GM23248 (cell line): Measurements from ENCODE around the gene WASF2. TPM values are rescaled to one million over a fixed set of nuclear protein-coding genes. Genes with fewer than 3 reads are reported as not detected.
A peak's percentile ranks its signal among the peaks of the same experiment; 100 is the strongest.

Source experiments
- DNase-seq: peaks from one replicate; pipeline ENCODE4 v3.0.0-alpha.2; 2015
- H2AFZ ChIP-seq: fragments of 200-600 bp; sonication (generic); 2 replicates; pipeline ENCODE4 v1.6.1; 2016; ENCODE audit warnings: antibody characterized with exemption
- H3F3A ChIP-seq: fragments of 200-600 bp; sonication (generic); 2 replicates; pipeline ENCODE4 v1.6.1; 2016; ENCODE audit warnings: mild to moderate bottlenecking, antibody characterized with exemption, mixed run types; ENCODE audit not compliant: insufficient read depth
- H3K27ac ChIP-seq: fragments of 200-600 bp; sonication (generic); 2 replicates; pipeline ENCODE4 v1.5.1; 2016; ENCODE audit warnings: mild to moderate bottlenecking
- H3K27me3 ChIP-seq: fragments of 200-600 bp; sonication (generic); replicated peaks from 2 replicates; pipeline ENCODE4 v1.6.1; 2016; ENCODE audit warnings: mild to moderate bottlenecking; ENCODE audit not compliant: insufficient read depth
- H3K36me3 ChIP-seq: fragments of 200-600 bp; sonication (generic); 2 replicates; pipeline ENCODE4 v1.6.1; 2016; ENCODE audit warnings: low read depth, mild to moderate bottlenecking
- H3K4me1 ChIP-seq: fragments of 200-600 bp; sonication (generic); 2 replicates; pipeline ENCODE4 v1.6.1; 2016; ENCODE audit warnings: mild to moderate bottlenecking; ENCODE audit not compliant: insufficient read depth
- H3K4me2 ChIP-seq: fragments of 200-600 bp; sonication (generic); one replicate; pipeline ENCODE4 v1.6.1; 2016; ENCODE audit warnings: mild to moderate bottlenecking; ENCODE audit not compliant: unreplicated experiment
- H3K4me3 ChIP-seq: fragments of 200-600 bp; sonication (generic); 2 replicates; pipeline ENCODE4 v1.5.1; 2016; ENCODE audit warnings: mild to moderate bottlenecking
- H3K79me2 ChIP-seq: fragments of 200-600 bp; sonication (generic); 2 replicates; pipeline ENCODE4 v1.6.1; 2016; ENCODE audit warnings: mild to moderate bottlenecking; ENCODE audit not compliant: insufficient read depth
- H3K9ac ChIP-seq: fragments of 200-600 bp; sonication (generic); 2 replicates; pipeline ENCODE4 v1.6.1; 2016; ENCODE audit warnings: mild to moderate bottlenecking
- H3K9me2 ChIP-seq: fragments of 200-600 bp; sonication (generic); 2 replicates; pipeline ENCODE4 v1.6.1; 2016; ENCODE audit warnings: mixed run types, mild to moderate bottlenecking, moderate library complexity; ENCODE audit not compliant: insufficient read depth
- H3K9me3 ChIP-seq: fragments of 200-600 bp; sonication (generic); one replicate; pipeline ENCODE4 v1.6.1; 2017; ENCODE audit warnings: low read depth
- H4K20me1 ChIP-seq: fragments of 200-600 bp; sonication (generic); 2 replicates; pipeline ENCODE4 v1.6.0; 2016; ENCODE audit not compliant: insufficient read depth
- EZH2 ChIP-seq: fragments of 200-600 bp; sonication (generic); IDR thresholded peaks from 2 replicates; pipeline ENCODE4 v1.6.1; 2018; ENCODE audit warnings: antibody characterized with exemption, mild to moderate bottlenecking; ENCODE audit not compliant: insufficient read depth, poor library complexity, severe bottlenecking
- EZH2phosphoT487 ChIP-seq: fragments of 200-600 bp; sonication (generic); IDR thresholded peaks from 2 replicates; pipeline ENCODE4 v1.6.1; 2018; ENCODE audit warnings: antibody characterized with exemption, moderate library complexity, mild to moderate bottlenecking, low read depth; ENCODE audit not compliant: insufficient read depth
- WGBS, 2 experiments: methylation state at CpG; one replicate each; pipeline ENCODE4 v1.1.6; 2015 to 2017; ENCODE audit warnings: low lambda C conversion rate in 2 of 2, low coverage in 1 of 2; ENCODE audit errors: missing lambda C conversion rate in 2 of 2; 5-methylcytosine and 5-hydroxymethylcytosine counted together
- in situ Hi-C: fragments of 300-500 bp; cut with MboI; formaldehyde crosslinking; loops from 2 replicates; pipeline ENCODE4 v1.15.0; 2020
- polyA plus RNA-seq: library from polyadenylated mRNA; unstranded; fragments of >200 nt; fragmentation: Nextera tagmentation; extraction: Ambion mirVana; gene quantifications from 2 replicates; pipeline ENCODE4 v1.2.1, GENCODE V29; 2016
- total RNA-seq: library from RNA; depleted of rRNA; stranded (reverse); fragments of >200 nt; shearing (Covaris generic); gene quantifications from 2 replicates; pipeline ENCODE4 v1.2.3, GENCODE V29; 2014

WASF2 gene
- total and polyA plus RNA-seq, 2 experiments from 2014 or later = 19.3 to 118 TPM

GRCh38 chr1:27400963-27401341 lies 89.0 kb downstream of the WASF2 start:
- H3K9me2 ChIP-seq = no peaks in the 10 kb centered on the region
- H3F3A ChIP-seq = peaks cover 38% of the 10 kb centered on the region
- no peak for DNase-seq
- H3K27ac ChIP-seq = no peak overlapping the region
- WGBS, 2 experiments = 38 to 39% methylated on average over 5 of the region's 5 CpGs
- in situ Hi-C loops = loop anchor here (25.0 kb wide), 1 partner anchor 211 kb away; the partner anchor contains the start of gene AHDC1
- no peak overlapping the region for H3K9ac ChIP-seq
- no peaks in the 10 kb centered on the region for H3K36me3 ChIP-seq
- no peaks in the 10 kb centered on the region for H3K79me2 ChIP-seq
- H4K20me1 ChIP-seq = no peaks in the 10 kb centered on the region
- no peak overlapping the region for H3K4me3 ChIP-seq
- no peak overlapping the region for H2AFZ ChIP-seq
- H3K27me3 ChIP-seq = no peaks in the 10 kb centered on the region
- no peaks in the 10 kb centered on the region for H3K9me3 ChIP-seq
- no peak overlapping the region for H3K4me2 ChIP-seq
- H3K4me1 ChIP-seq = peaks cover 40% of the 10 kb centered on the region
- TF ChIP-seq EZH2phosphoT487 = no peak
- TF ChIP-seq EZH2 = no peak

DNA sequence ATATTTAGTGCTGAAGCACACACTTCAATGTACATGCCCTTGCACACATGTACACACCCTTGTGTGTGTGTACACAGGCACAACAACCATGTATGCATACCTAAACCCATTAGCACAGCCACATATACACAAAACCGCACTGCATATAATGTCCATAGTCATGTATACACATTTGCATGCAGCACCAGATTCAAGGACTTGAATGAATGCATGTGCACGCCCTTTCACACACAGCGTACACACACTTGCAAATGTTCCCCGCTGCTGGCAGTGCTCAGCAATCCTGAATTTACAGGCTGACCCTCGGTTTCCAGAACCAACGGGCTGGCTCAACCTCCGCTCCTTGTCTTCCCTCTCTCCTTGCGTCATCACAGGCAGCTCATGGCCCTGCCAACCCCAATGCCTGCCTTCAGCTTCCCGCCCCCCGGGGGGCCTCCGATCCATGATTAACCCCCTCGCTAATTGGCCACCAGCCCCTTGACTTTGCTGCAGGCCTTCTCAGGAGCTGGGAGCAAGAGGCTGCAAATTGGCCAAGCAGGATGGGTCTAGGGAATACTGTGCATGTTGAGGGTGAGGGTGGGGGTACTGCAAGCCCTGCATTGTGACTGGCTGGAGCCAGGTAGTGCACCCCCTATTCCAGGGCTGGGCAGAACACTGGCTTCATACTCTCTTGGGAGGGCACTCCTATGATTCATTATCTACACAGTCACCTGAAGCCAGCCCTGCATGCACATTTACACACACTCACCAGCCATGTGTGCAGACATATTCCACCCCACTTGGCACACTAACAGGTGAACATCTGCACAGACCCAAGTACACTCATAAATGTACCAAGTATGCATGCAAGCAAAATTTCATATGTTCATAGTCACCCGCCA lies 89.6 kb downstream of the WASF2 start:
- H3K27ac ChIP-seq = no peak overlapping the region
- no peak overlapping the region for H3K4me3 ChIP-seq
- H3F3A ChIP-seq = peaks cover 38% of the 10 kb centered on the region
- no peaks in the 10 kb centered on the region for H3K9me3 ChIP-seq
- no peaks in the 10 kb centered on the region for H3K36me3 ChIP-seq
- peak; percentile 61 for DNase-seq
- peaks cover 34% of the 10 kb centered on the region for H3K4me1 ChIP-seq
- 17% methylated on average over 13 of the region's 13 CpGs for WGBS, 2 experiments
- no peaks in the 10 kb centered on the region for H3K79me2 ChIP-seq
- H2AFZ ChIP-seq = no peak overlapping the region
- H4K20me1 ChIP-seq = no peaks in the 10 kb centered on the region
- no peak overlapping the region for H3K9ac ChIP-seq
- no peaks in the 10 kb centered on the region for H3K27me3 ChIP-seq
- TF ChIP-seq EZH2phosphoT487 (no peak), EZH2 (no peak)
- in situ Hi-C loops = loop anchor here (25.0 kb wide), 1 partner anchor 212 kb away; the partner anchor contains the start of gene AHDC1
- no peaks in the 10 kb centered on the region for H3K9me2 ChIP-seq
- no peak overlapping the region for H3K4me2 ChIP-seq

DNA sequence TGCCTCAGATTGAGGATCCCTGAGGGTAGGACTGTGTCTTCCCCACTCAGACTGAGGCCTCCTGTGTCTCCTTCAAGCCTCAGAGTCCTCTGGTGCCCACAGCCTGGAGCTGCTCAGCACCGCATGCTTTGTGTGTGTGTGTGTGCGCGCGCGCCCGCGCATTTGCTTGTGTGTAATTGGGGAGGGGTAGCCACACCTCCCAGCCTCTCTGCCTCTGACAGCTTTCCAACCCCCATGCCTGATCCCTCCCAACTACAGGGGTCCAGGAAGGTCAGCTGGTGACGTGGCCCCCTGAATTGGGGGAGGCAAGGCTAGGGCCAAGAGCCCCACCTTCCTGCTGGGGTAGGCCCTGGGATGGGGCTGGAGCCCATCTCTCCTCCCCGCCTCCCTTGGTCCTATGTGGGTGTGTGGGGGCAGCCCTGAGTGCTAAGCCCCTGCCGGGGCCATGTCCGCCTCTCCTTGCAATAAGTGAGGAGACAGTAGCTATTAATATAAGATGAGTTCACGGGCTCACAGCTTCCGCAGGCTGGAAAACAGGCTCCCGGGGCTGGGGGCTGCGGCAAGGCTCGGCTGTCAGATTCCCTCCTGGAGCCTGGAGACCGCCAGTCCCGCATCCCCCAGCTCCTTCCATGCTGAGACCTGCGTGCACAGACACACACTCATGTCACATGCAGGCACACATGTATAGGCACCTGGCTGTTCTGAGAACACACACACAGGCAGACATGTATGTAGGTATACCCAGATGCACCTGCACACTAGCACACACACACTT lies 90.5 kb downstream of the WASF2 start:
- peaks cover 32% of the 10 kb centered on the region for H3K4me1 ChIP-seq
- H3K79me2 ChIP-seq = no peaks in the 10 kb centered on the region
- H3K9me2 ChIP-seq = no peaks in the 10 kb centered on the region
- no peak overlapping the region for H3K27ac ChIP-seq
- no peak overlapping the region for H2AFZ ChIP-seq
- WGBS, 2 experiments = 21 to 32% methylated on average over 17 to 19 of the region's 19 CpGs
- H3K36me3 ChIP-seq = no peaks in the 10 kb centered on the region
- H3K9me3 ChIP-seq = no peaks in the 10 kb centered on the region
- in situ Hi-C loops = loop anchor here (25.0 kb wide), 1 partner anchor 213 kb away; the partner anchor contains the start of gene AHDC1
- H3K27me3 ChIP-seq = no peaks in the 10 kb centered on the region
- H4K20me1 ChIP-seq = no peaks in the 10 kb centered on the region
- no peak for DNase-seq
- H3K4me3 ChIP-seq = no peak overlapping the region
- no peak overlapping the region for H3K4me2 ChIP-seq
- TF ChIP-seq EZH2phosphoT487 (no peak), EZH2 (no peak)
- H3K9ac ChIP-seq = no peak overlapping the region
- H3F3A ChIP-seq = peaks cover 36% of the 10 kb centered on the region

DNA sequence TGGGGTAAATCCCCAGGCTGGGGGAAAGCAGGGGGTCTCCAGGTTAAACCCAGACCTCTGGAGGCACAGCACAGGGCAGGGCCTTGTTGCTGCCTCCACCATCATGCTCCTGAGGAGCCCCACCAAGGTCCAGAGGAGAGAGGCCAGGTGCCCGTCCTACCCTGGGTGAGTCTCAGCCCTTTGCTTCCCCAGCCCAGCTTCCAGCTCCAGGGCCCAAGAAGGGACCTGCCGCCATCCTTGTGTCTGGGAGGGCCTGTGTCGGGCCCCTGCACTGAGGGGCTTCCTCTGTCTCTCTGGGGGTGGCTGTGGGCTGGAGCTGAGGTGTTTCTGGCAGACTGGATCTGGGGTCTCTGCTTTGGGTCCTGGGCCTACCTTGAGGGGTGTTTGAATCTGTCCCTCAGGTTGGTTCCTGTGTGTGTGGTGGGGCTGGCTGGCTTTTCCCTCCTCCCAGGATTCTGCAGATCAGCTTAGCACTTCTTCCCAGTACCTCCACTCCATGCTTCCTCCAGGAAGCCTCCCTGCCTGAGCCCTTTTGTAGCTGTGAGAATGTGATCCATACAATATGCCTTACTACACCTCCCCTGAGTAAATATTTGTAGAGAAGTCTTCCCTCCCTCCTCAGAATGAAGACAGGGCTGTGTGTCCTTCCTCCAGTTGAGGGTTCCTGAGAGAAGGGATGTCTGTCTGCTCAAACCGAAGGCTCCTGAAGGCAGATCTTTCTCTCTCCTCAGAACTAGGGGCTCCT lies 91.4 kb downstream of the WASF2 start:
- no peaks in the 10 kb centered on the region for H3K9me2 ChIP-seq
- H3K4me1 ChIP-seq = peaks cover 23% of the 10 kb centered on the region
- no peaks in the 10 kb centered on the region for H3K79me2 ChIP-seq
- no peak for DNase-seq
- WGBS, 2 experiments = 81 to 95% methylated on average over 4 of the region's 4 CpGs
- H3K4me2 ChIP-seq = no peak overlapping the region
- no peak overlapping the region for H3K9ac ChIP-seq
- no peak overlapping the region for H3K4me3 ChIP-seq
- no peaks in the 10 kb centered on the region for H4K20me1 ChIP-seq
- no peaks in the 10 kb centered on the region for H3K9me3 ChIP-seq
- H3K36me3 ChIP-seq = no peaks in the 10 kb centered on the region
- no peak overlapping the region for H3K27ac ChIP-seq
- TF ChIP-seq EZH2 (no peak), EZH2phosphoT487 (no peak)
- H3F3A ChIP-seq = peaks cover 28% of the 10 kb centered on the region
- in situ Hi-C loops = no loop called here
- no peaks in the 10 kb centered on the region for H3K27me3 ChIP-seq
- no peak overlapping the region for H2AFZ ChIP-seq
